GM18526 (cell line): Measurements from ENCODE around the gene RBM25.

Experiments used
- POLR2A ChIP-seq: IDR thresholded peaks from 3 replicates; pipeline ENCODE4 v1.6.1; 2011; ENCODE audit not compliant: insufficient read length; ENCODE audit errors: extremely low read depth

RBM25 gene

DNA sequence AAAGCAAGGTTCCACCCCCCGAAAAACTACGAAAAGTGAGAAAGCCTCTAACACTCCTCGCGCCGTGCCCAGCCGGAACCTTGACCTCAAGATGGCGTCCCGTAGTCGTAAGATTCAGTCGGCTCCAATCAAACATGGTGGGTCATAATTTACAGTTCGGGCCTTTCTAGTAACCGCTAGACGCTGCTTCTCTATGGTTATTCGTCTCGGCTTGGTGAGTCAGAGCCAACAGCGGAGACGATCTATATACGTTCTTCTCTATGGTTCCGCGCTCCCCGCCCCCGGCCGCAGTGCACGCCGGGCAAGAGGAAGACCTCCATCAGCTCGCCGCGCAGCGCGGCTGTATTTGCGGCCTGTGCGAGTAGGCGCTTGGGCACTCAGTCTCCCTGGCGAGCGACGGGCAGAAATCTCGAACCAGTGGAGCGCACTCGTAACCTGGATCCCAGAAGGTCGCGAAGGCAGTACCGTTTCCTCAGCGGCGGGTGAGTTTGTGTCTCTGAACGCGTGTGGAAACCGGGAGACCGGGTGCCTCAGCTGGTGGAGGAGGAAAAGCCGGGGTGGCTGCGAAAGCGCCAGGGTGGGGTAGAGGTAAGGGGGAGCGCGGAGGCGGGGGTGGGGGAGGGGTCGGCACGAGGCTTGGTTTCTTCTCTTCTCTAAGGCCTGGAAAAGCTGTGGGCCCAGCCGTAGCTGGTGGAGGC, at the start of gene RBM25:
TSS of gene RBM25 (plus strand) at position 311 of the 698 bp plus-strand sequence. CDS start 13,108 bp downstream, outside the sequence.
- TF ChIP-seq POLR2A = peak; percentile 98

DNA sequence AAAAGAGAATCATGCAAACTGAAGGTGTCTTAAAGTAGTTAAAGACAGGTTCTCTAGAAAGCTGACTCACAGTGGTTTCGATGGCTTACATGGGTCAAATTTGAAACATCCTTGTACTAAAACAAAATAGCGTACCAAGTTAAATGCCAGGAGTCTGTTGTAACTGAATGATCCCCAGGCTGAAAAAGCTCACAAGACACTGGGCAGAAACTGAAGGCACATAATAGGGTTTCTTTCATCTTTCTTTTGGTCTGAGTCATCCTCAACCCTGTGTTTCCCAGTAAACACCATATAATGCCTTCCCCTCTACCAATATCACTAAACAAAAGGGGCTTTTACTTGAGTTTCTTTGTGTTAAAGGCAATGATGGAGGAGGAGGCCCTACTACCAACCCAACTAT, 44.2 kb upstream of the RBM25 start:
- TF ChIP-seq POLR2A = no peak

DNA sequence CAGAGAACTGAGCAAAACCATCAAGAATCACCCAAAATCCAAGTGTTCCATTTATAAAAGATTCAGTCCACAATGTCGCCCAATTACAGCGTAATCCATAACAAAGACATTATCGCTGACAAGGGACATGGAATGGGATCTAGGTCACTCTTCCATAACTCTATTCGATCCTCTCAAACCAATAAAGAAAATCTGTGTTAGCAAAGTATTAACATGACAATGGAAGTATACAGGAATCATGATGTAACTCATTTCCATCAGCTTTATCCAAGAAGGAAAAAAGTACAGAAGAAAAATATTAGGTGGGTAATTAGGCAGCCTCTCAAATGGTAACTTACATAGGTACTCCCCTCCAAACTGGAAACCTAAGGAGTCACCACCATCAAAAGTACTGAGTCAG, 36.3 kb upstream of the RBM25 start:
- TF ChIP-seq POLR2A = no peak

DNA sequence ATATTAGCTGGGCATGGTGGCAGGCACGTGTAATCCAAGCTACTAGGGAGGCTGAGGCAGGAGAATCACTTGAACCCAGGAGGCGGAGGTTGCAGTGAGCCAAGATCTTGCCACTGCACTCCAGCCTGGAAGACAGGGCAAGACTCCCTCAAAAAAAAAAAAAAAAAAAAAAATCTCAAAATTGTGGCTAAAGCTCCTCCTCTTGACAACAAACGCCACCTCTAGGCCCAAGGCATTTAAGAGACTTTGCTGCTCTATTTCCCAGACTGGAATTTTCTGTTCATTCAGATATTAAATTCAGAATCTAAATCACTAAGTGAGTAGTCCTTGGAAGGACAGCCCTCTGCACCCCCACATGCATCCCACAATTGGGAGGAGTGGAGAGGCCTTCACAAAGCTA, 32.8 kb upstream of the RBM25 start:
- no peak for TF ChIP-seq POLR2A

DNA sequence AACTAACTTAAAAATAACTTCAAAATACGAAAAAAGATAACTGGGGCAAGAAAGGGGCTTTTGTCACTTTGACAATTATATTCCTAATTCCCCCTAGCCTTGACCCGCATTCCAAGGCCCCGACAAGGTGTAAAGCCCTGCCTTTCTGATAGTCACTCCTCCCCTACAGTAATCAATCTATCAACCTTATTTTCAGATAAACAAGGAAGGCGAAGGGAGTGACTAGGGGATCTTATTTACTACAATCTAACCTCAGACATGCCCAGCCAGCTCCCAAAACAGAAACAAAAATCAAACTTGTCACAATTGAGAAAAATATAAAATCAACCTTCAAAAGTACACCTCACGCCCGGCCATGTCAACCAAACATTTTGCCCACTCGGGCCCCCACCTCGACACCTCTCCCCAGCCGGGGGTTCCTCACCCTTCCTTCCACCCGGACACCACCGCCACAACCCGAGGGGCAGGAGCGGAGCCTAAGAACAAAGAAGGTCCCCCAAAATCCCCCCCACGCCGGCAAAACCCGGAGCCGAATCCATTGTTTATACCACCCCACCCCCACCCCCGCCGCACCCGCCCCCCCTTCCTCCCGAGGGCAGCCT, 32.0 kb upstream of the RBM25 start:
- TF ChIP-seq POLR2A = no peak

DNA sequence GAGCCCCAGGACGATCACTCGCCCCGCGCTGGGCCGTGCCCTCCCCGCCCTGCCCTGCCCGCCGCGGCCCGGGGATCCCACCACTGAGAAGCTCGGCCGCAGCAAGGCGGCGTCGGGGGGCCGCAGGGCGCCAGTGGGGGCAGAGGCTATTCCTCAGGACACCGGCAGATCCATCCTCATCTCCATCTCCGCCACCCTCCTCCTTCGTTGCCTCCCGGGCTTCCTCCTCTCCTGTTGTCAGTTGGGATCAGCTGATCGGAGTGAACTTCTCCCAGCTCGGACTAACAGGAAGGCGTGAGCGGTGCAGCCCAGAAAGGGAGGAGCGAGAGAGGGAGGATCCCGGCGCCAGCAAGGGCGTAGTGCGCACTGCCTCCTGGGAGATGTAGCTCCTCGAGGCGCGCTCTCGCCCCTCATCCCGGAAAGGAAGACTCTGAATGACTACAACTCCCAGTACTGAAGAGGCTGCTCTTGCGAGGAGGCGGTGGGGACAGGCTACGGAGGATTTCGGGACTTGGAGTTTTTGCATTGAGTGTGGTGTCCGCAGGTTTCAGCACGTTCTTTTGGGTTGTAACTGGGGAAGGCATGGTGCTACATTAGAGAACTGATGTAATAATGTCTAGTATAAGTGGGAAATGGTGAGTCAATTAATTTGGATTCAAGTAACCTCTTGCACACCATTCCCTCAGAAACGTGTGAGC, 31.3 kb upstream of the RBM25 start, which contains the start of gene ZFYVE1:
TSS of gene ZFYVE1 (minus strand) at position 262 of the 698 bp plus-strand sequence. CDS start 2,598 bp downstream, outside the sequence.
- peak; percentile 53 for TF ChIP-seq POLR2A

DNA sequence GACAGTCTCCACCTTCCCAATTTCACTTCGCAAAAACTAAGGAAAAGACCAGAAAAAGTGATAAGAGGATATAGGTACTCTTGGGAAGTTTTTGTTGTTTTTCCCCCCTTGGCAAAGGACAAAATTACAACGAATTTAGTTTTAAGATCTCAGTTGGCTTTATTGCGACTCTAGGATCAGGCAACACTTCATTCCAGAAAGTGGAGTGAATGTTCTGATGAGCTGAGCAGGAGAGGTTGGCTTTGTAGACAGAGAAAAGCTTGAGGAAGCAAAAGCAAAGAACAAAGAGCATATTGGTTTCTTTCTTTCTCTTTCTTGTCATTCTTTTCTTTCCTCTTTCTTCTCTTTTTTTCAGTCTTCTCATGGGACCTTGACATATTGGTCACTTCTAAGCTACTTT, 30.8 kb upstream of the RBM25 start:
- TF ChIP-seq POLR2A = no peak

DNA sequence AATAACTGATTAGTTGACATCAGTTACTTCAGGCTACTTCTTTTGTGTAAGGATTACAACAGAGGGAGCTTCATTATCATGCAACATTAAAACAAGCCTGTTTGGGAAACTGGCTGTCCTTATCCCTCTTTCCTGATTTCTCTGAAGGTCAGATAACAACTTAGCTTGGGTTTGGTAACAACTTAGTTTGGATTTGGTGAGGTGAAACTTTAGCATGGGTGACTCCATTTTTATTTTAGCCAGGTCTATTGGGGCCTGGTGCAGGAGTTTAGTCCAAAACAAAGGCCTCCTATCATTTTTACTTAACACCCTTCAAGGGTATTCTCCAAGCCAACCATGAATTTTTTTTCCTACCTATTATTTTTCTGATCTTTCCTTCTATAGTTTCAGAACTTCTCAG, 30.4 kb upstream of the RBM25 start:
- no peak for TF ChIP-seq POLR2A

DNA sequence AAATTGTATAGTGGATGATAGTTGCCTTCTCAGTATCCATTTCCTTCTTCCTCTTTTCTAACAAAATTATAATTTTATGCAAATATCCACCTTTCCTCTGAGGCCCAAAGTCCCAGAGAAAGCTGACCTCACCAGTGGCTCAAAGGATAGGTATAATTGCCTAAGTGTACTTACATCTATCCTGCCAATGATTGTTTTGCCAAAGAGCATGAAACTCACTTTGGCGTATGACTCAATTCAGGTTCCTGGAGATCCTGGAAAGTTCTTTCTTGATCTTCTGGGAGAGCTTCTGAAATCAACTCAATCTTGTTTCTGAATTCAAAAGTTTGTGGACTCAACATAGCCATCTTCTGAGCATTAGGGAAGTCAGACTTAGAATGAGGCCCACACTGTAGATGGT, 10.5 kb upstream of the RBM25 start:
- TF ChIP-seq POLR2A = no peak

DNA sequence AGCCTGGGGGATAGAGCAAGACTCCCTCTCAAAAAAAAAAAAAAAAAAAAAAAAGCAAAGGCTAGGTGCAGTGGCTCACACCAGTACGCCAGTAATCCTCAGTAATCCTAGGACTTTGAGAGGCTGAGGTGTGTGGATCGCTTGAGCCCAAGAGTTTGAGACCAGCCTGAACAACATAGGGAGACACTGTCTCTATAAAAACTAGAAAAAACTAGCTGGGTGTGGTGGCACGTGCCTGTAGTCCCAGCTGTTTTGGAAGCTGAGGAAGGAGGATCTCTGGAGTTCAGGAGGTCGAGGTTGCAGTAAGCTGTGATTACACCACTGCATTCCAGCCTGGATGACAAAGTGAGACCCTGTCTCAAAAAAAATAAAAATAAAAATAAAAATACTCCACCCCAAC, 8.9 kb upstream of the RBM25 start:
- TF ChIP-seq POLR2A = no peak

DNA sequence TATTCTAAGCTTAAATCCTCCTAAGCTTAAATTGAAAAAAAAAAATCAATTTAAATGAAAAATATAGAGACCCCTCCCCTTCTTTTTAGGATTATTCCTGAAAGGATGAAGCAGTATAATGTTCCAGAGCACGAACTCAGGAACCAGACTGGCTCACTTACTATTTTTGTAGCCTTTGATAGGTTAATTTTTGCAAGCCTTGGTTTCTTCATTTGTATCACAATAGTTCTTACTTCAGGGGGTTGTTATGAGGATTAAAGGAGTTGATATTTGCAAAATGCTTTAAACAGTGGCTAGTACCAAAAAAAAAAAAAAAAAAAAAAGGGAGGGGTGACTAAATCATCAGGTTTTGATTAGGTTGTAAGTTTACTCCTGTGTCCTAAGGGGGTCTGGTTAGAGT, 3.1 kb upstream of the RBM25 start:
- no peak for TF ChIP-seq POLR2A

DNA sequence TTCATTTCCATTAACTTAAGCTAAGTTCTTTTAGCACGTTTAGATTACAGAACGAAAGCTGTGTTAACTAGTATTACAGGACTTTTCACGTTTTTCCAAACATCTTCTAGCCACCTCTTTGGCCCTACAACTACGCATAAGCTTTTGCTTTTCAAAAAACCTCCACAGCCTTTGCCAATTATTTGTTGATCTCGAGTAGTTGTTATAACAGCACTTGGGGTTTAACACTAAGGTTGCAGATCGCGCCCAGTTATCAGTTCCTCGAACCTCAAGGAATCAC, 450 bp upstream of the RBM25 start:
- no peak for TF ChIP-seq POLR2A

DNA sequence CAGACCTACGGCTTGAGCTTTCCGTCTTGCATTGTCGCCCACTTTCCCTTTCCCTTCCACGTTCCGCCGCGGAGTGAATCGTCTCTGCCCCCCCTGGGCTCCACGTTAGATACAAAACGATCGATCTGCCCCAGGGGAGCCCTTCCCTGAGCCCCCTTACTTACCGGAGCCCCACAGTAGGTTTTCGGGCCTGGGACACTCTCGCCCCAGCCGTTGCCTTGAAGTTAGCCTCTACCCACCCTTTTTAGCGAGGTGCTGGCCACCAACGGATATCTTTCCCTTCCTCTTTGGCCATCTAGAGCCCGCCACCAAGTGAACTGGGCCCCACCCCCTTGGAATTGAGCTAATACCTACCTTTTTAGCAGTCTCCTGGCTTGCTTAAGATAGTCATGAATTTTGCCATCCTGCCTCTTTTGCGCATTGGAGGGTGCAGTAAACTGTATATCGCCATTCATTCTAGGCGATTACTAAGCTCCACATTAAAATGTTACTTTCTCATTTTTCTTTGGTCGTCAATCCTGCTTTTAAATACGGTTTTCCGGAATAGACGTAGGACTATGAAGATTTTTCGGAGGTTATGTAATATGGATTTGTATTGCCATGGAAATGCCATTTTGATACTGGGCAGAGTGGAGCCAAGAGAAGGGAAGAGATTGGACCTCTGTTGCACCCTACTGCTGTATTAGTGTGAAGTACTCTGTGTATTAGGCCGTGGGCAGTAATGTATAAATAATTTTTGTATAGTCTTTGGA, 764 bp downstream of the RBM25 start:
- no peak for TF ChIP-seq POLR2A

DNA sequence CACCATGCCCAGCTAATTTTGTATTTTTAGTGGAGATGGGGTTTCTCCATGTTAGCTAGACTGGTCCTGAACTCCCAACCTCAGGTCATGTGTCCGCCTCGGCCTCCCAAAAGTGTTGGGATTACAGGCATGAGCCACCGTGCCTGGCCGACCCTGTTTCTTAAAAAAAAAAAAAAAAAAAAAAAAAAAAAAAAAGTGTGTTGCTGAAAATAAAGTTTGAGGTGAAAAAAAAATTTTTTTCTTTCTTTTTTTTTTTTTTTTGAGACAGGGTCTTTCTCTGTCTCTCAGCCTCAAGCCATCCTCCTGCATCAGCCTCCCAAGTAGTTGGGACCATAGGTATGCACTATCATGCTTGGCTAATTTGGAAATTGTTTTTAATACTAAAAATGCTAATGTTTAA, 11.3 kb downstream of the RBM25 start:
- TF ChIP-seq POLR2A = no peak

DNA sequence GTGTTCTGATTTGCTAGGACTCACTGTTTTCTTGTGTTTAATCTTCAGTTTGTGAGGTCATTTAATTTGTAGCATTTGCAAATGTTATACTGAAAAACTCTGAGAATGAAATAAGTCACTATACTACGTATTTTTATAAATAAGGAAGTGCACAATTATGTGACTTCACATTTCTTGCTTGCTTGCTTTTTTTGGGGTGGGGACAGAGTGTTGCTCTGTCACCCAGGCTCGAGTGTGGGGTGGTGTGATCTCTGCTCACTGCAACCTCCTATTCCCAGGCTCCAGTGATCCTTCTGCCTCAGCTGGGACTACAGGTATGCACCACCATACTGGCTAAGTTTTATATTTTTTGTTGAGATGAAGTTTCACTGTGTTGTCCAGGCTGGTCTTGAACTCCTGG, 32.7 kb downstream of the RBM25 start:
- no peak for TF ChIP-seq POLR2A

DNA sequence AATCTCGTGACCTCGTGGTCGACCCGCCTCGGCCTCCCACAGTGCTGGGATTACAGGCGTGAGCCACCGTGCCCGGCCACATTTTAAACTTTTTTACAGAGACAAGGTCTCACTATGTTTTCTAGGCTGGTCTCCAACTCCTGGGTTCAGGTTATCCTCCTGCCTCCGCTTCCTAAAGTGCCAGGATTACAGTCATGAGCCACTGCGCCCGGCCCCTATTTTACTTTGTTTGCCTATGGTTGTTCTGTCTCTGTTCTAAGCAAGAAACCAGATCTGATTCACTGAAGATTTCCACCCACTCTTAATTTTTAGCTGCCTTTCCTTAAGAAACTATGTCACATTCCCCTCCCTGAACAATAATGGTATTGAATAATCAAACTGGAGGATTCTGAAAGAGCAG, 39.1 kb downstream of the RBM25 start:
- no peak for TF ChIP-seq POLR2A
